HepG2 (cell line): Measurements from ENCODE around the gene ZNF117. TPM values are rescaled to one million over a fixed set of nuclear protein-coding genes. Genes with fewer than 3 reads are reported as not detected.

ENCODE experiments used
- ARID2 ChIP-seq: sonication (generic); formaldehyde crosslinking; IDR thresholded peaks from 2 replicates; pipeline ENCODE4 v1.8.1; 2022; ENCODE audit warnings: mild to moderate bottlenecking, missing genetic modification reagents, borderline replicate concordance
- E2F2 ChIP-seq: sonication (generic); formaldehyde crosslinking; IDR thresholded peaks from 2 replicates; pipeline ENCODE4 v1.4.0; 2020; ENCODE audit warnings: missing genetic modification reagents, borderline replicate concordance
- HMGXB3 ChIP-seq: sonication (generic); formaldehyde crosslinking; IDR thresholded peaks from 2 replicates; pipeline ENCODE4 v1.4.0; 2020; ENCODE audit warnings: missing genetic modification reagents, borderline replicate concordance
- NCOA1 ChIP-seq: sonication (generic); formaldehyde crosslinking; IDR thresholded peaks from 2 replicates; pipeline ENCODE4 v1.9.0; 2021; ENCODE audit warnings: missing genetic modification reagents
- PHF20 ChIP-seq: sonication (generic); formaldehyde crosslinking; IDR thresholded peaks from 2 replicates; pipeline ENCODE4 v1.5.0; 2020; ENCODE audit warnings: mild to moderate bottlenecking, missing genetic modification reagents
- PHF8 ChIP-seq: sonication (generic); formaldehyde crosslinking; IDR thresholded peaks from 2 replicates; pipeline ENCODE4 v1.5.0; 2020; ENCODE audit warnings: missing genetic modification reagents
- POLR2G ChIP-seq: fragments of 200-400 bp; formaldehyde crosslinking; IDR thresholded peaks from 2 replicates; pipeline ENCODE4 v1.6.1; 2018; ENCODE audit warnings: mild to moderate bottlenecking, low read depth, low read length, moderate library complexity
- THRA ChIP-seq: sonication (generic); formaldehyde crosslinking; IDR thresholded peaks from 2 replicates; pipeline ENCODE4 v1.4.0; 2020; ENCODE audit warnings: missing genetic modification reagents, borderline replicate concordance
- USF2 ChIP-seq, 2 experiments: sonication (generic) in 1 of 2; formaldehyde crosslinking in 1 of 2; IDR thresholded peaks; 2 replicates each; pipeline versions ENCODE4 v1.5.1 to v1.6.1; 2011 to 2020; ENCODE audit warnings: borderline replicate concordance in 1 of 2, low read depth in 1 of 2, low read length in 1 of 2, mild to moderate bottlenecking in 1 of 2, missing genetic modification reagents in 1 of 2, moderate library complexity in 1 of 2
- ZNF20 ChIP-seq: sonication (generic); formaldehyde crosslinking; IDR thresholded peaks from 2 replicates; pipeline ENCODE4 v1.4.0; 2020; ENCODE audit warnings: mild to moderate bottlenecking, moderate library complexity, missing genetic modification reagents
- ZNF224 ChIP-seq: sonication (generic); formaldehyde crosslinking; IDR thresholded peaks from 2 replicates; pipeline ENCODE4 v1.5.0; 2020; ENCODE audit warnings: mild to moderate bottlenecking, missing genetic modification reagents
- ZNF280B ChIP-seq: sonication (generic); formaldehyde crosslinking; IDR thresholded peaks from 2 replicates; pipeline ENCODE4 v1.5.0; 2020; ENCODE audit warnings: missing genetic modification reagents, mild to moderate bottlenecking, borderline replicate concordance
- ZNF354B ChIP-seq: sonication (generic); formaldehyde crosslinking; IDR thresholded peaks from 2 replicates; pipeline ENCODE4 v1.8.0; 2022; ENCODE audit warnings: mild to moderate bottlenecking, missing genetic modification reagents
- ZNF557 ChIP-seq: sonication (generic); formaldehyde crosslinking; IDR thresholded peaks from 2 replicates; pipeline ENCODE4 v1.4.0; 2020; ENCODE audit warnings: missing genetic modification reagents
- ZNF674 ChIP-seq: sonication (generic); formaldehyde crosslinking; IDR thresholded peaks from 2 replicates; pipeline ENCODE4 v1.5.0; 2020; ENCODE audit warnings: low read depth, mild to moderate bottlenecking, missing genetic modification reagents
- ZNF891 ChIP-seq: sonication (generic); formaldehyde crosslinking; IDR thresholded peaks from 2 replicates; pipeline ENCODE4 v1.5.0; 2020; ENCODE audit warnings: mild to moderate bottlenecking, missing genetic modification reagents
- ZSCAN30 ChIP-seq: sonication (generic); formaldehyde crosslinking; IDR thresholded peaks from 2 replicates; pipeline ENCODE4 v1.5.0; 2020; ENCODE audit warnings: mild to moderate bottlenecking, missing genetic modification reagents
- polyA plus RNA-seq, 8 experiments: library from polyadenylated mRNA; depleted of rRNA in 3 of 8; stranded (reverse) in 7 of 8; unstranded in 1 of 8; fragments of >200 nt; fragmentation: Illumina TruSeq in 4 of 8; extraction: Trizol in 4 of 8; gene quantifications; 2 replicates each; pipeline versions ENCODE4 v1.2.1 to v1.2.3, GENCODE V29; 2011 to 2016; ENCODE audit warnings: low read depth in 4 of 8, missing spikeins in 1 of 8, mixed read lengths in 1 of 8; ENCODE audit not compliant: insufficient read depth in 1 of 8
- total RNA-seq, 5 experiments: library from RNA; depleted of rRNA; stranded (reverse); fragments of >200 nt; fragmentation: Illumina TruSeq; extraction: Trizol; gene quantifications; 2 replicates each; pipeline ENCODE4 v1.2.3, GENCODE V29; 2016; ENCODE audit warnings: low read depth in 1 of 5

The ZNF117 gene
- total and polyA plus RNA-seq, 2 of the 13 experiments (the other 11 are each of a cell fraction or from before 2014, with no cell fraction given) = 6.6 to 20.0 TPM

- TF ChIP-seq E2F2 (no peak), ZNF674 (CRISPR knock-in tag) (no peak), ZNF20 (CRISPR knock-in tag) (no peak), USF2 (IDR thresholded peaks at IDR 0.05; ENCODE audit: low read depth, low read length) (no peak), USF2 (CRISPR knock-in tag; IDR thresholded peaks at IDR 0.05; ENCODE audit: borderline replicate concordance) (no peak), ZSCAN30 (no peak), ARID2 (CRISPR knock-in tag) (no peak; the same call in 1 of the 2 replicates), ZNF557 (CRISPR knock-in tag) (no peak), ZNF224 (CRISPR knock-in tag) (0 out of 2 replicates have a peak, but pooled peaks have one; percentile 22), HMGXB3 (CRISPR knock-in tag) (peak; percentile 75; the same call in 1 of the 2 replicates), PHF20 (CRISPR knock-in tag) (no peak), ZNF280B (no peak), PHF8 (CRISPR knock-in tag) (no peak), ZNF891 (CRISPR knock-in tag) (peak; percentile 3; the same call in 1 of the 2 replicates), NCOA1 (peak; percentile 98), ZNF354B (CRISPR knock-in tag) (no peak), THRA (CRISPR knock-in tag) (peak; percentile 95), POLR2G (peak; percentile 45; the same call in 1 of the 2 replicates)
Measured at GRCh38 chr7:64999165-65000004, 8.5 kb upstream of the ZNF117 start (continued).
